Spleen (tissue), 11 donors: ENCODE results near the gene TPCN2. TPM values are rescaled to one million over a fixed set of nuclear protein-coding genes. Genes with fewer than 3 reads are reported as not detected.

Experiments
- DNase-seq: peaks from one replicate; pipeline ENCODE4 v3.0.0-alpha.2; 2020
- H3K27ac ChIP-seq, 8 donors: fragments of 200-600 bp; sonication (generic) in 7 of 8; 1 replicate in 4 of 8; 2 replicates in 4 of 8; pipeline versions ENCODE4 v1.5.0 to v1.8.0; 2016 to 2021; ENCODE audit warnings: inconsistent platforms in 4 of 8, mild to moderate bottlenecking in 4 of 8, moderate library complexity in 1 of 8
- H3K27me3 ChIP-seq, 7 donors: fragments of 200-600 bp; sonication (generic) in 6 of 7; replicated peaks in 1 of 7; 1 replicate in 4 of 7; 2 replicates in 3 of 7; pipeline versions ENCODE4 v1.5.0 to v1.8.0; 2016 to 2021; ENCODE audit warnings: inconsistent platforms in 3 of 7, mild to moderate bottlenecking in 1 of 7
- H3K36me3 ChIP-seq, 6 donors: fragments of 200-600 bp; sonication (generic) in 5 of 6; 1 replicate in 4 of 6; 2 replicates in 2 of 6; pipeline versions ENCODE4 v1.5.0 to v1.8.0; 2016 to 2021; ENCODE audit warnings: inconsistent platforms in 2 of 6
- H3K4me1 ChIP-seq, 6 donors: fragments of 200-600 bp; sonication (generic) in 5 of 6; 1 replicate in 3 of 6; 2 replicates in 3 of 6; pipeline versions ENCODE4 v1.5.0 to v1.8.0; 2016 to 2021; ENCODE audit warnings: inconsistent platforms in 3 of 6
- H3K4me3 ChIP-seq, 8 donors: fragments of 200-600 bp; sonication (generic) in 7 of 8; 1 replicate in 4 of 8; 2 replicates in 4 of 8; pipeline versions ENCODE4 v1.5.0 to v1.8.0; 2016 to 2021; ENCODE audit warnings: inconsistent platforms in 4 of 8, mild to moderate bottlenecking in 4 of 8, moderate library complexity in 2 of 8
- H3K9me3 ChIP-seq, 8 donors: fragments of 200-600 bp; sonication (generic) in 7 of 8; 1 replicate in 4 of 8; 2 replicates in 4 of 8; pipeline versions ENCODE4 v1.5.0 to v1.8.0; 2016 to 2021; ENCODE audit warnings: inconsistent platforms in 4 of 8
- POLR2A ChIP-seq, 3 donors: fragments of 450-650 bp; IDR thresholded peaks; one replicate each; pipeline ENCODE4 v1.5.1; 2017; ENCODE audit warnings: antibody characterized with exemption in 3 of 3, mild to moderate bottlenecking in 1 of 3
- POLR2AphosphoS5 ChIP-seq, 3 donors: sonication (generic); formaldehyde crosslinking; IDR thresholded peaks; one replicate each; pipeline ENCODE4 v1.5.1; 2017; ENCODE audit warnings: antibody characterized with exemption in 3 of 3
- WGBS, 5 donors: extraction: QIAGEN DNeasy Blood & Tissue Kit in 3 of 5; methylation state at CpG; one replicate each; pipeline versions ENCODE4 v1.1.5 to v1.1.7; 2013 to 2018; 5-methylcytosine and 5-hydroxymethylcytosine counted together
- intact Hi-C: fragments of 100-400 bp; cut with DNase I; formaldehyde crosslinking; loops from one replicate; pipeline ENCODE4 v1.15.0; 2023; ENCODE audit warnings: low total_unique reads
- polyA plus RNA-seq, 3 donors: library from polyadenylated mRNA; stranded (reverse); fragments of 200-250 nt; gene quantifications; one replicate each; pipeline ENCODE4 v1.2.1, GENCODE V29; 2013
- total RNA-seq, 7 donors: library from RNA; depleted of rRNA in 3 of 7; stranded (reverse); fragments of >200 nt in 3 of 7; fragmentation: NEBNext Ultra II Directional in 4 of 7; extraction: Animal tissue kit (Norgen Biotek cat#: 25700) in 4 of 7; gene quantifications; one replicate each; pipeline versions ENCODE4 v1.1.0 to v1.2.1, GENCODE V29; 2016 to 2021
- TF ChIP-seq, protein P1 (sequence below), 11 experiments: fragments of 200-600 bp in 7 of 11; fragments of 450-650 bp in 4 of 11; sonication (generic) in 4 of 11; IDR thresholded peaks in 8 of 11; conservative IDR thresholded peaks in 3 of 11; 1 replicate in 7 of 11; 2 replicates in 4 of 11; pipeline versions ENCODE4 v1.4.0 to v1.8.0; 2016 to 2021; ENCODE audit warnings: antibody characterized with exemption in 11 of 11, inconsistent platforms in 4 of 11, mild to moderate bottlenecking in 1 of 11
- donor health status: healthy with polysubstance abuse.
- donor health status: DM: no; HTN: no; CAD: no; lungs with moderate emphysema.
- donor health status: DM: no; HTN: no; CAD: no.
- donor health status: Bipolar disorder and iron deficiency.
- donor health status: healthy.
- donor health status: DM: no; HTN: no; CAD: no.
- donor health status: DM: yes; HTN: yes; CAD: no.

TPCN2 gene
- total and polyA plus RNA-seq, 10 donors = 3.6 to 30.4 (median 24.1) TPM

DNA sequence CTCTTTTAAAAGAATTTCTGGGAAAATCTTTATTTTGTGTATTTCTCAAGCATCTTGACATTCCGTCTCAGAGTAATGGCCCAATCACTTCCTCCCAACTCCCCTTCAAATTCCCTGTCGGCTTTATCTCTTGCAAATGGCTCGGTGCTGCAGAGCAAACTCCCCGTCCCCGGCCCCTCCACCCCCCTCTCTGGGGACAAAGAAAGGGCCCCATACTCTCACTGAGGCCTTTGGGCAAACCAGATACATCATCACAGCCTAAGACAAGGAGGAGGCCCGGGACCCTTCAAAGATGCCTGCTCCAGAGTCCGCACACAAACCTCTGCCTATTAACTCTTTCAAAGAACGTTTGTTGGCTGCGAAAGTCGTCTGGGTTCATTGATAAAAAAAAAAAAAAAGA lies 103.1 kb downstream of the TPCN2 start:
- H3K27ac ChIP-seq = peak overlapping the region in 2 of 8 donors; percentile 24 to 44
- intact Hi-C loops = no loop called here
- peaks cover 0 to 26% (median 7%) of the 10 kb centered on the region in 8 donors for H3K9me3 ChIP-seq
- WGBS, 5 donors = 75 to 83% (median 81%) methylated on average over 10 of the region's 10 CpGs
- TF ChIP-seq POLR2AphosphoS5 (IDR thresholded peaks at IDR 0.05) = no peak
- TF ChIP-seq POLR2A (IDR thresholded peaks at IDR 0.05) = no peak
- TF ChIP-seq, protein P1, sequence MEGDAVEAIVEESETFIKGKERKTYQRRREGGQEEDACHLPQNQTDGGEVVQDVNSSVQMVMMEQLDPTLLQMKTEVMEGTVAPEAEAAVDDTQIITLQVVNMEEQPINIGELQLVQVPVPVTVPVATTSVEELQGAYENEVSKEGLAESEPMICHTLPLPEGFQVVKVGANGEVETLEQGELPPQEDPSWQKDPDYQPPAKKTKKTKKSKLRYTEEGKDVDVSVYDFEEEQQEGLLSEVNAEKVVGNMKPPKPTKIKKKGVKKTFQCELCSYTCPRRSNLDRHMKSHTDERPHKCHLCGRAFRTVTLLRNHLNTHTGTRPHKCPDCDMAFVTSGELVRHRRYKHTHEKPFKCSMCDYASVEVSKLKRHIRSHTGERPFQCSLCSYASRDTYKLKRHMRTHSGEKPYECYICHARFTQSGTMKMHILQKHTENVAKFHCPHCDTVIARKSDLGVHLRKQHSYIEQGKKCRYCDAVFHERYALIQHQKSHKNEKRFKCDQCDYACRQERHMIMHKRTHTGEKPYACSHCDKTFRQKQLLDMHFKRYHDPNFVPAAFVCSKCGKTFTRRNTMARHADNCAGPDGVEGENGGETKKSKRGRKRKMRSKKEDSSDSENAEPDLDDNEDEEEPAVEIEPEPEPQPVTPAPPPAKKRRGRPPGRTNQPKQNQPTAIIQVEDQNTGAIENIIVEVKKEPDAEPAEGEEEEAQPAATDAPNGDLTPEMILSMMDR (IDR thresholded peaks at IDR 0.05 in 8 of 11, conservative IDR thresholded peaks at IDR 0.05 in 3 of 11) = no peak
- H3K27me3 ChIP-seq = peaks cover 0 to 14% (median 0%) of the 10 kb centered on the region in 7 donors
- DNase-seq = peak; percentile 51
- peaks cover 0 to 28% (median 14%) of the 10 kb centered on the region in 6 donors for H3K4me1 ChIP-seq
- H3K4me3 ChIP-seq = no peak overlapping the region
- H3K36me3 ChIP-seq = no peaks in the 10 kb centered on the region

DNA sequence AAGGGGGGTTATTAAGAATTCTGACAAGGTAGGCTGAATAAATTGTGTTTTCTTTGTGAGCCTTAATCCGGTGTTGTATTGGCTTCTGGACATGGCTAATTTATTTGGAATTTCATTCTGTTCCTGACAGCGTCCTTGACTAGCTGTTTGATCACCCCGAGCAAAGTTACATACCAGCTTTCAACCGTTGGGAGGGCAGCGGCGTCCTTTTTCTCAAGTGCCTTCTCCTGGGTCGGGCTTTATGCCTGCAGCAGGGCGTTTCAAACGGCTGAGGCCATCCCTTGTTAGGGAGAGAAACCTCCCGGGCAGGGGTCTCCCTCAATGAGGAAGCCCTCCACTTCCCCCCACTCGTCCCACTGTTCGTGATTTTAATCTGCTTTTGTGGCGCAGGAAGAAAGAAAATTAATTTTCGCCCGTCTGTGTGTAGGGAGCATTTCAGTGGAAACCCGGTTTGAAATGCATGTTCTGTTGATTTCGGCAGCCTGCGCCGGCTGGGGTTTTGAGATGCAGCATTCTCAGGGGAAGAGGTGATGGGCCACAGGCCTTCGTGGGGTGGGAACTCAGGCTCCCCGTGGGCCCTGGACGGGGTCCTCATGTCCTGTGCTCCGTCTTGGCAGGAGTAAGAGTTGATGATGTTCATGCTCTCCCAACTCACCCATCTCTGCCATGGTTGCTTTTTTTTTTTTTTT lies 104.1 kb downstream of the TPCN2 start:
- no peak overlapping the region for H3K4me3 ChIP-seq
- H3K4me1 ChIP-seq = peaks cover 0 to 39% (median 19%) of the 10 kb centered on the region in 6 donors
- H3K27ac ChIP-seq = no peak overlapping the region
- peaks cover 0 to 16% (median 0%) of the 10 kb centered on the region in 8 donors for H3K9me3 ChIP-seq
- no peaks in the 10 kb centered on the region for H3K36me3 ChIP-seq
- H3K27me3 ChIP-seq = peaks cover 0 to 24% (median 4%) of the 10 kb centered on the region in 7 donors
- DNase-seq = no peak
- TF ChIP-seq POLR2AphosphoS5 (IDR thresholded peaks at IDR 0.05) = no peak
- TF ChIP-seq, protein P1 (IDR thresholded peaks at IDR 0.05 in 8 of 11, conservative IDR thresholded peaks at IDR 0.05 in 3 of 11) = no peak
- TF ChIP-seq POLR2A (IDR thresholded peaks at IDR 0.05) = no peak
- 79 to 86% (median 85%) methylated on average over 23 of the region's 23 CpGs for WGBS, 5 donors
- intact Hi-C loops = no loop called here

- peaks cover 0 to 40% (median 19%) of the 10 kb centered on the region in 6 donors for H3K4me1 ChIP-seq
- 66 to 71% (median 71%) methylated on average over 7 of the region's 7 CpGs for WGBS, 5 donors
- H3K27me3 ChIP-seq = peaks cover 0 to 25% (median 4%) of the 10 kb centered on the region in 7 donors
- DNase-seq = no peak
- TF ChIP-seq, protein P1 (IDR thresholded peaks at IDR 0.05 in 8 of 11, conservative IDR thresholded peaks at IDR 0.05 in 3 of 11) = no peak
- TF ChIP-seq POLR2A (IDR thresholded peaks at IDR 0.05) = no peak
- no peak for TF ChIP-seq POLR2AphosphoS5 (IDR thresholded peaks at IDR 0.05)
- H3K4me3 ChIP-seq = no peak overlapping the region
- intact Hi-C loops = no loop called here
- H3K27ac ChIP-seq = no peak overlapping the region
- peaks cover 0 to 9% (median 0%) of the 10 kb centered on the region in 8 donors for H3K9me3 ChIP-seq
- H3K36me3 ChIP-seq = no peaks in the 10 kb centered on the region
Measured at GRCh38 chr11:69153661-69154060, 104.9 kb downstream of the TPCN2 start.

DNA sequence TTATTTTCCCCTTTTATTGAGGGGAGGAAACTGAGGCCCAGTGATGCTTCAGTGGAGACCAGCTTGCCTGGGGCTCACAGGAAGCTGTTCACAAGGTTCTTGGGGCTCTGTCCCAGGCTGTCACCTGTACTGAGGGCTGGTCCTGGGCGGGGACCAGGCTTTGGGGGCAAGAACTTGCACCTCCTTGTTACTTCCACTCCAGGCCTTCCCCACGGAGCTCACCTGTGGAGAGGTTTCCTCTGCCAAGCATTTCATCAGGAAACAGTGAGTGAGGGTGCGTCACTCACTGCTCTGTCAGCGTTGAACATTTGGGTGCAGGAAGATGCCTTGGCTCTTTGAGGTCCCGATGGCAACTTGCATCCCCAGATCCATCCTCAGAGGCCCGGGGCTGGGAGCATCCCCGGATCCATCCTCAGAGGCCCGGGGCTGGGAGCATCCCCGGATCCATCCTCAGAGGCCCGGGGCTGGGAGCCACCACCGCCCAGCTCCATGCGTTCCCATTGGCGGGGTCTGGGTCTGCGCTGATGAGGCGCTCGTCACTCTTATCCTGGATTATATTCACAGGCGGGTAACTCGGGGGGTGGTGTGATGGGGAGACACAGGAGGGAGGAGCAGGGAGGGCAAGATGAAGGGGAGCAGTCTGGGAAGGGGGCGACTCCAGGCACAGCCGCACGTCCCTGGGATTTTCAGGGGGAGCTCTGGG lies 105.6 kb downstream of the TPCN2 start:
- peaks cover 0 to 25% (median 4%) of the 10 kb centered on the region in 7 donors for H3K27me3 ChIP-seq
- no peak for TF ChIP-seq POLR2A (IDR thresholded peaks at IDR 0.05)
- TF ChIP-seq, protein P1 (IDR thresholded peaks at IDR 0.05 in 8 of 11, conservative IDR thresholded peaks at IDR 0.05 in 3 of 11) = no peak
- no peak for TF ChIP-seq POLR2AphosphoS5 (IDR thresholded peaks at IDR 0.05)
- DNase-seq = peak; percentile 51
- intact Hi-C loops = no loop called here
- H3K4me1 ChIP-seq = peaks cover 0 to 40% (median 19%) of the 10 kb centered on the region in 6 donors
- H3K27ac ChIP-seq = no peak overlapping the region
- peaks cover 0 to 2% (median 0%) of the 10 kb centered on the region in 8 donors for H3K9me3 ChIP-seq
- no peak overlapping the region for H3K4me3 ChIP-seq
- WGBS, 5 donors = 89 to 93% (median 92%) methylated on average over 15 to 21 of the region's 21 CpGs
- no peaks in the 10 kb centered on the region for H3K36me3 ChIP-seq
